Peyer's patch (tissue), 4 donors: ENCODE measurements around the gene LBH.

Experiments
- CTCF ChIP-seq, 6 experiments: fragments of 450-650 bp in 4 of 6; fragments of 200-600 bp in 2 of 6; sonication (generic) in 1 of 6; IDR thresholded peaks; one replicate each; pipeline ENCODE4 v1.5.1; 2017 to 2019; ENCODE audit warnings: antibody characterized with exemption in 6 of 6, mild to moderate bottlenecking in 3 of 6, moderate library complexity in 1 of 6
- POLR2A ChIP-seq, 2 donors: fragments of 450-650 bp; IDR thresholded peaks; one replicate each; pipeline ENCODE4 v1.5.1; 2017; ENCODE audit warnings: antibody characterized with exemption in 2 of 2, mild to moderate bottlenecking in 2 of 2, moderate library complexity in 2 of 2

GRCh38 chr2:30191107-30191506 lies 40.2 kb upstream of the LBH start:
- TF ChIP-seq CTCF (IDR thresholded peaks at IDR 0.05) (no peak), POLR2A (IDR thresholded peaks at IDR 0.05) (no peak)
